GM18526 (cell line): ENCODE data around the gene CD6.

Experiments used
- POLR2A ChIP-seq: IDR thresholded peaks from 3 replicates; pipeline ENCODE4 v1.6.1; 2011; ENCODE audit not compliant: insufficient read length; ENCODE audit errors: extremely low read depth

CD6 gene

GRCh38 chr11:60987577-60988277, 16.2 kb downstream of the CD6 start:
- TF ChIP-seq POLR2A, result no peak

- no peak for TF ChIP-seq POLR2A
Measured at GRCh38 chr11:60988658-60989057, 17.2 kb downstream of the CD6 start.

GRCh38 chr11:60989093-60989650, 17.7 kb downstream of the CD6 start:
- TF ChIP-seq POLR2A, result no peak

GRCh38 chr11:60991457-60991856, 20.0 kb downstream of the CD6 start:
- no peak for TF ChIP-seq POLR2A

GRCh38 chr11:60992842-60993409, 21.4 kb downstream of the CD6 start:
- no peak for TF ChIP-seq POLR2A

- no peak for TF ChIP-seq POLR2A
Measured at GRCh38 chr11:60993615-60994014, 22.1 kb downstream of the CD6 start.

- TF ChIP-seq POLR2A, result no peak
Measured at GRCh38 chr11:60994541-60995080, 23.1 kb downstream of the CD6 start.

GRCh38 chr11:60995798-60996197, 24.3 kb downstream of the CD6 start:
- no peak for TF ChIP-seq POLR2A

GRCh38 chr11:60996381-60997138, 25.1 kb downstream of the CD6 start:
- no peak for TF ChIP-seq POLR2A

GRCh38 chr11:61000426-61000825, 28.9 kb downstream of the CD6 start:
- no peak for TF ChIP-seq POLR2A

- no peak for TF ChIP-seq POLR2A
Measured at GRCh38 chr11:61001931-61002330, 30.5 kb downstream of the CD6 start.

GRCh38 chr11:61002598-61002997, 31.1 kb downstream of the CD6 start:
- TF ChIP-seq POLR2A, result no peak

GRCh38 chr11:61004180-61004611, 32.7 kb downstream of the CD6 start:
- no peak for TF ChIP-seq POLR2A

- TF ChIP-seq POLR2A, result no peak
Measured at GRCh38 chr11:61004761-61005181, 33.3 kb downstream of the CD6 start.

- TF ChIP-seq POLR2A, result no peak
Measured at GRCh38 chr11:61007383-61007955, 36.0 kb downstream of the CD6 start.
